ENCODE data around the gene CNOT6L.

Gene CNOT6L

DNA sequence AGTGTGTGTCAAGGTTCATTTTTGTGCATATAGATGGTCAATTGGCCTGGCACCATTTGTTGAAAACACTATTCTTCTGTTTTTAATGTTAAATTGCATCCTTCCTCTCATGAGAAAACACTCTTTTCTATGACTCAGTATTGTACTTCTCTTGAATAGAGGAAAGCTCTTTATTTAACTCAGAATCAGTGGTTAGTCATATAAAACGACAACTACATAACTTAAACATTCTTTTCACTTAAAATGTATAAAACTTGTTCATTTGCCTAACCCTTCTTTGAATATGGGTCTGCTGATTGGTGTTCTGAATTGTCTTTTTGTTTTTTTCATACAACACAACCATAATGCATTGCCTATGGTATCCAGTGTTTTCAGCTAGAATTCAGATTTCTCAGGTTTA lies 26.2 kb upstream of the CNOT6L start:
- TF ChIP-seq, protein P1, sequence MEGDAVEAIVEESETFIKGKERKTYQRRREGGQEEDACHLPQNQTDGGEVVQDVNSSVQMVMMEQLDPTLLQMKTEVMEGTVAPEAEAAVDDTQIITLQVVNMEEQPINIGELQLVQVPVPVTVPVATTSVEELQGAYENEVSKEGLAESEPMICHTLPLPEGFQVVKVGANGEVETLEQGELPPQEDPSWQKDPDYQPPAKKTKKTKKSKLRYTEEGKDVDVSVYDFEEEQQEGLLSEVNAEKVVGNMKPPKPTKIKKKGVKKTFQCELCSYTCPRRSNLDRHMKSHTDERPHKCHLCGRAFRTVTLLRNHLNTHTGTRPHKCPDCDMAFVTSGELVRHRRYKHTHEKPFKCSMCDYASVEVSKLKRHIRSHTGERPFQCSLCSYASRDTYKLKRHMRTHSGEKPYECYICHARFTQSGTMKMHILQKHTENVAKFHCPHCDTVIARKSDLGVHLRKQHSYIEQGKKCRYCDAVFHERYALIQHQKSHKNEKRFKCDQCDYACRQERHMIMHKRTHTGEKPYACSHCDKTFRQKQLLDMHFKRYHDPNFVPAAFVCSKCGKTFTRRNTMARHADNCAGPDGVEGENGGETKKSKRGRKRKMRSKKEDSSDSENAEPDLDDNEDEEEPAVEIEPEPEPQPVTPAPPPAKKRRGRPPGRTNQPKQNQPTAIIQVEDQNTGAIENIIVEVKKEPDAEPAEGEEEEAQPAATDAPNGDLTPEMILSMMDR (conservative IDR thresholded peaks at IDR 0.05; ENCODE audit: low read depth, low read length), result no peak
- Histone ChIP-seq H3K36me3 (ENCODE audit: insufficient read depth) (no peaks in the 10 kb centered on the region), H3K4me1 (ENCODE audit: low read depth, poor library complexity, severe bottlenecking) (no peaks in the 10 kb centered on the region), H3K79me2 (ENCODE audit: insufficient read depth, low read depth) (no peaks in the 10 kb centered on the region), H4K20me1 (ENCODE audit: insufficient read depth) (no peaks in the 10 kb centered on the region; the same call in 1 of the 2 replicates), H3K4me3 (IDR thresholded peaks at IDR 0.05; ENCODE audit: insufficient read depth, low read depth, low read length) (no peak overlapping the region), H3K9ac (no peak overlapping the region), H3K27ac (no peak overlapping the region), H3K4me2 (no peak overlapping the region), H3K27me3 (ENCODE audit: insufficient read depth, low read depth) (no peaks in the 10 kb centered on the region), H2AFZ (ENCODE audit: low read depth) (no peak overlapping the region)

- Histone ChIP-seq H3K4me1 (ENCODE audit: low read depth, poor library complexity, severe bottlenecking) (no peaks in the 10 kb centered on the region), H3K4me3 (IDR thresholded peaks at IDR 0.05; ENCODE audit: insufficient read depth, low read depth, low read length) (no peak overlapping the region), H3K9ac (no peak overlapping the region), H2AFZ (ENCODE audit: low read depth) (no peak overlapping the region), H3K36me3 (ENCODE audit: insufficient read depth) (no peaks in the 10 kb centered on the region), H3K27me3 (ENCODE audit: insufficient read depth, low read depth) (no peaks in the 10 kb centered on the region), H4K20me1 (ENCODE audit: insufficient read depth) (no peaks in the 10 kb centered on the region; the same call in 1 of the 2 replicates), H3K4me2 (no peak overlapping the region), H3K79me2 (ENCODE audit: insufficient read depth, low read depth) (no peaks in the 10 kb centered on the region), H3K27ac (no peak overlapping the region)
- TF ChIP-seq, protein P1 (conservative IDR thresholded peaks at IDR 0.05; ENCODE audit: low read depth, low read length), result no peak
Observed at GRCh38 chr4:77844363-77844762, 25.2 kb upstream of the CNOT6L start.

DNA sequence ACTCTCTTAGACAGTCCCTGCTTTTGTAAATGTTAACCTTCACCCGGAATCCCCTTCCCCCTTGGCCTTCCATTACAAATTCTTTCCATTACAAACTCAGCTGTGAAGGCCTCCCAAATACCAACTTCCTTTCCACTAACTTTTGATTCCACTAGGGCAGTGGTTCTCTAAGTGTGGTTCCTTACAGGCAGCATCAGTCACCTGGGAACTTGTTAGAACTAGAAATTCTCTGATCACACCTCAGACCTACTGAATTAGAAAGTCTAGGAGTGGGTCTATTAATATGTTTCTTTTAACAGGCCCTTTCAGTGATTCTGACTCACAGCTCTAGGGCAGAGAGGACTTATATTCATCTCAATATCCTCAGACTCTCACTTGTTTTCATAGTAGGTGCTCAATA lies 24.5 kb upstream of the CNOT6L start:
- Histone ChIP-seq H4K20me1 (ENCODE audit: insufficient read depth) (no peaks in the 10 kb centered on the region; the same call in 1 of the 2 replicates), H3K79me2 (ENCODE audit: insufficient read depth, low read depth) (no peaks in the 10 kb centered on the region), H3K4me1 (ENCODE audit: low read depth, poor library complexity, severe bottlenecking) (no peaks in the 10 kb centered on the region), H3K9ac (no peak overlapping the region), H3K4me3 (IDR thresholded peaks at IDR 0.05; ENCODE audit: insufficient read depth, low read depth, low read length) (no peak overlapping the region), H3K36me3 (ENCODE audit: insufficient read depth) (no peaks in the 10 kb centered on the region), H3K27me3 (ENCODE audit: insufficient read depth, low read depth) (no peaks in the 10 kb centered on the region), H3K27ac (no peak overlapping the region), H3K4me2 (no peak overlapping the region), H2AFZ (ENCODE audit: low read depth) (no peak overlapping the region)
- TF ChIP-seq, protein P1 (conservative IDR thresholded peaks at IDR 0.05; ENCODE audit: low read depth, low read length), result no peak

DNA sequence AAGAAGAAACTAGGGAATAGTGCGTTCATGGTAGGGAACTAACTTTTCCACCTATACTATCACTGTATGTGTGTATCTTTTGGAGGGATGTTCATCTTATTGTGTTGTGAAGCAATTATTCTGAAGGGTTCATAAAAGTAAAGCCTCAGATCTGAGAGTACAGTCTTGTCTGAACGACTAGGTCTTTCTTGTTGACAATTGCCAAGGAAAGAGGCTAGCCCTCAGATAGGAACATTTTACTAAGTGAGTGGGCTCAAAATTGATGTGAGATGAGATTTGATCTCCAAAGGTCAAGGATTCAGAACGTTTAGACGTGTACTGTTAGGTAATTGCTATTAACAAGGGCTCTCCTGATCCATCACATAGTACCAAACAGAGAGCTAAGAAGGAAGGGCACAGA lies 15.2 kb upstream of the CNOT6L start:
- H4K20me1 ChIP-seq (ENCODE audit: insufficient read depth), result no peaks in the 10 kb centered on the region
- H3K4me2 ChIP-seq, result no peak overlapping the region
- H3K27ac ChIP-seq, result no peak overlapping the region
- H2AFZ ChIP-seq (ENCODE audit: low read depth), result no peak overlapping the region
- H3K27me3 ChIP-seq (ENCODE audit: insufficient read depth, low read depth), result no peaks in the 10 kb centered on the region
- no peak overlapping the region for H3K9ac ChIP-seq
- H3K36me3 ChIP-seq (ENCODE audit: insufficient read depth), result no peaks in the 10 kb centered on the region
- H3K79me2 ChIP-seq (ENCODE audit: insufficient read depth, low read depth), result no peaks in the 10 kb centered on the region
- H3K4me1 ChIP-seq (ENCODE audit: low read depth, poor library complexity, severe bottlenecking), result no peaks in the 10 kb centered on the region
- TF ChIP-seq, protein P1 (conservative IDR thresholded peaks at IDR 0.05; ENCODE audit: low read depth, low read length), result no peak
- no peak overlapping the region for H3K4me3 ChIP-seq (IDR thresholded peaks at IDR 0.05; ENCODE audit: insufficient read depth, low read depth, low read length)

All from KMS-11 (cell line).